PC-9 (cell line): ENCODE results near the gene ACTL9.

Experiments
- EZH2 ChIP-seq: fragments of 200-600 bp; sonication (generic); IDR thresholded peaks from 2 replicates; pipeline ENCODE4 v1.8.0; 2017; ENCODE audit warnings: antibody characterized with exemption, low read depth
- TF ChIP-seq, protein P1 (sequence below): fragments of 200-600 bp; sonication (generic); conservative IDR thresholded peaks from 2 replicates; pipeline ENCODE4 v1.6.1; 2017; ENCODE audit warnings: mixed run types, antibody characterized with exemption, mild to moderate bottlenecking, moderate library complexity

DNA sequence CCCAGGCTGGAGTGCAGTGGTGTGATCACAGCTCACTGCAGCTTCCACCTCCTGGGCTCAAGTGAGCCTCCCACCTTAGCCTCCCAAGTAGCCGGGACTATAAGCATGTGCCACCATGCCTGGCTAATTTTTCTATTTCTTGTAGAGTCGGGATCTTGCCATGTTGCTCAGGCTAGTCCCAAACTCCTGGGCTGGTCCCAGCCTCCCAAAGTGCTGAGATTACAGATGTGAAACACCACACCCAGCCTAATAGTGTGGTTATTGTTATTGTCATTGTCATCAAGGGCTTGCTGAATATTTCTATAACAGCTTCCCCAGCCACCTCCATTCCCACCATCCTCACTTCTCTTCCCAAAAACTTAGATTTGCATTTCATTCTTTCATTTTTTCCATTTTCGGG lies 25.7 kb upstream of the ACTL9 start:
- TF ChIP-seq, protein P1, sequence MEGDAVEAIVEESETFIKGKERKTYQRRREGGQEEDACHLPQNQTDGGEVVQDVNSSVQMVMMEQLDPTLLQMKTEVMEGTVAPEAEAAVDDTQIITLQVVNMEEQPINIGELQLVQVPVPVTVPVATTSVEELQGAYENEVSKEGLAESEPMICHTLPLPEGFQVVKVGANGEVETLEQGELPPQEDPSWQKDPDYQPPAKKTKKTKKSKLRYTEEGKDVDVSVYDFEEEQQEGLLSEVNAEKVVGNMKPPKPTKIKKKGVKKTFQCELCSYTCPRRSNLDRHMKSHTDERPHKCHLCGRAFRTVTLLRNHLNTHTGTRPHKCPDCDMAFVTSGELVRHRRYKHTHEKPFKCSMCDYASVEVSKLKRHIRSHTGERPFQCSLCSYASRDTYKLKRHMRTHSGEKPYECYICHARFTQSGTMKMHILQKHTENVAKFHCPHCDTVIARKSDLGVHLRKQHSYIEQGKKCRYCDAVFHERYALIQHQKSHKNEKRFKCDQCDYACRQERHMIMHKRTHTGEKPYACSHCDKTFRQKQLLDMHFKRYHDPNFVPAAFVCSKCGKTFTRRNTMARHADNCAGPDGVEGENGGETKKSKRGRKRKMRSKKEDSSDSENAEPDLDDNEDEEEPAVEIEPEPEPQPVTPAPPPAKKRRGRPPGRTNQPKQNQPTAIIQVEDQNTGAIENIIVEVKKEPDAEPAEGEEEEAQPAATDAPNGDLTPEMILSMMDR: no peak
- no peak for TF ChIP-seq EZH2
